H7 (cell line): ENCODE results near the gene ENPP7. TPM values are rescaled to one million over a fixed set of nuclear protein-coding genes. Genes with fewer than 3 reads are reported as not detected.

Experiments
- DNase-seq: peaks from one replicate; pipeline ENCODE4 v3.0.0; 2012
- H3K27me3 ChIP-seq: 2 replicates; pipeline ENCODE4 v1.6.0; 2011; ENCODE audit warnings: mild to moderate bottlenecking, low read length; ENCODE audit not compliant: control insufficient read depth, insufficient read depth
- H3K36me3 ChIP-seq: replicated peaks from 2 replicates; pipeline ENCODE4 v1.5.1; 2011; ENCODE audit warnings: low read length; ENCODE audit not compliant: control insufficient read depth, insufficient read depth
- H3K4me3 ChIP-seq: 2 replicates; pipeline ENCODE4 v1.5.1; 2011; ENCODE audit warnings: low read depth, mild to moderate bottlenecking, control low read depth, low read length, moderate library complexity; ENCODE audit not compliant: insufficient read depth
- total RNA-seq: library from RNA; depleted of rRNA; stranded (reverse); fragments of >200 nt; shearing (Covaris generic); gene quantifications from 2 replicates; pipeline ENCODE4 v1.2.3, GENCODE V29; 2014

ENPP7 gene
- total RNA-seq, 1 experiment from 2014 or later = not detected

DNA sequence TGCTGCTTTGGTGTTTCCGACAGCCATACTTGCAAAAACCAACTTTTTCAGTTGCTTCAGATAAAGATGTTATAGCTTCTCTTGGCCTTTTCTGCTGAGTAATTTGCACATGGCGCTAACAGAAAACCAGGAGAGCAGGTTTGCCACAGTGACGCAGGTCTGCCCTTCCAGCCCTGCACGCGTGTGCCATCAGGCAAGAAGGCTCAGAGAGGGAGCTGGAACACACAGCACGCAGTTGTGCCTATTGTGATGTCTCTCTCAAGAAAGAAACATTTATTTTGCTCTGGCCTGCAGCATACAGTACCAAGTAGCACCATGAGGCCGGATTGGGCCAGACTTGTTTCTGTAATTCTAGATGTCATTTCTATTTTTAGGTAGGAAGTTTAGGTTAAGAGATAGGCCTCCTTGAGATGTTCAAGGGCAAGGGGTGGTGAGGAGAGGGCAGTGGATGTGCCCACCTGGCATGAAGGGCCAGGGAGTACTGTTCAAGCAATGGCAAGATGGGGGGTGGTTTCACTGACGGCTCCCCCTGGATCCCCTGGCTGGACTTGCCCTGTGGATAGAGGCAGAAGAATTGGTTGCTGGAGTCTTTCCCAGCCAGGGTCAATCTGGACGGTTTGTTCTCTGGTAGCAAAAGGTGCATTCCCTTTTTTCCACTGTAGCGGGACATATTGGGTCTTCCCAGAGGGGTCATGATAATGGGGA is 49.1 kb downstream of the ENPP7 start:
- no peaks in the 10 kb centered on the region for H3K27me3 ChIP-seq
- peak; percentile 30 for DNase-seq
- H3K4me3 ChIP-seq = no peak overlapping the region
- H3K36me3 ChIP-seq = peaks cover 25% of the 10 kb centered on the region

DNA sequence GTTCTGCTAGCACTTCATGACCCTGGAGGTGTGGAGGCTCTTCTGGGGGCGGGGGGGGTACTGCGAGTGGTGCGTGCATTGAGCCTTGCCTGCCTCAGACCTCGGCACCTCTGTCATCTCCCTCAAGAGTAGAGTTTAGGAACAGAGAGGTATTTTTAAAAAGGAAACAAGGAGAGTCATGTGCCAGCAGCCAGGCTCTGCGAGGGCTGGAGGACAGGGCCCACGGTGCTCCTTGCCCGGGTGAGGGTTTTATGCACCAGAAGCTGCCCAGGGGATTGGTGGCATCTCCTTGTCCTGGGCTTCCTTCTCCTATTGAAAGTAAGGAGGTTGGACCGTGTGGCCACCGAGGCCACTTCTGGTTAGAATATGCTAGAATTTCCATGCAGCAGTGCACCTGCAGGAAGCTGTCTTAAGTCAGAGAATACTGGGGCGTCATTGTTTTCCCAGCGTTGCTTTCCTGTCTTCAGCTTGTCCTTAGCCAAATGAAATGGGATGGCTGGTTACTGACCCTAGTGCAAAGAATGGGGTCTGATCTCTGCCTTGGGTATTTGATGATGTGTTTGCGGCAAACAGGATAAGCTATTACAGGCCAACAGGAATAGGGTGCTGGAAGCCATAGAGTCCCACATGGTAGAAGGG is 50.4 kb downstream of the ENPP7 start:
- H3K4me3 ChIP-seq = no peak overlapping the region
- peaks cover 28% of the 10 kb centered on the region for H3K36me3 ChIP-seq
- H3K27me3 ChIP-seq = no peaks in the 10 kb centered on the region; the same call in 1 of the 2 replicates
- peak; percentile 22 for DNase-seq

DNA sequence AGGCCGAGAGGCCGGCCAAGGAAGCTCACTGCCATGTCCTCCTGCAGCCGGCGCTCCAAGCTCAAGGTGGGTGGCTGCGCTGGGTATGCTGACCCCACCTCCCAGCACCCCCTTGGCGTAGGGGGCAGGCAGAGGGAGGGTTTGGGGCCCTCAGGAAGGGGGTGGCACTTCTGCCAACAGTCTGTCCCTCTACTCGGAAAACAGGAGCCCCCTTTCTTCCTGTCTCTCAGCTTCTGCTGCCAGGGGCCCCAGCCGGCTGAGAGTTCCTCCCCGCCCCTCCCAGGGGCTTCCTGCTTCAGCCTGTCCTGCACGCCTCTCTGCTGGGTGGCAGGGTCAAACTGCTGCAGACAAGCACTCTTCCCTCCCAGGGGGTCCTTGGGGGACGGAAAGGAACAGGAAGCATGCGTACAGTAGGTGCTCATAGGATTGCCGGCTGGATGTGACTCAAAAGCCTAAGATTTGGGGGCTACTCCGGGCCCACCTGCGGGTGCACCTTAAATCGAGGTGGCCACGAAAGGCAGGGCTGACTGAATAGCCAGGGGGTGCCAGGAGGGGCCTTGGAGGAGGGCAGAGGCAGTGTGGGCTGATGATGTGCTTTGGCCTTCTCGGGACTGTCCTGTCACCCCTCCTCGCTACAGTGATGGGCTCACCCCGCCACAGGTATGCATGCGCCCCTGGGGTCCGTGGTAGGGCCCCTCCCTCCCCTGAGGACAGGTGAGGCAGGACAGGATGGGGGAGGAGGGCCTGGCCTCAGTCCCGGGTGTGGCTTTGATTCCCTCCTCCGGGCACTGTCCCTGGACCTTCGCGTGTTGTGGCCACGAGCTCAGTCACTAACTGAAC is 51.2 kb downstream of the ENPP7 start:
- Histone ChIP-seq H3K36me3 (peaks cover 28% of the 10 kb centered on the region), H3K27me3 (peaks cover 1% of the 10 kb centered on the region), H3K4me3 (no peak overlapping the region)
- peak; percentile 51 for DNase-seq

DNA sequence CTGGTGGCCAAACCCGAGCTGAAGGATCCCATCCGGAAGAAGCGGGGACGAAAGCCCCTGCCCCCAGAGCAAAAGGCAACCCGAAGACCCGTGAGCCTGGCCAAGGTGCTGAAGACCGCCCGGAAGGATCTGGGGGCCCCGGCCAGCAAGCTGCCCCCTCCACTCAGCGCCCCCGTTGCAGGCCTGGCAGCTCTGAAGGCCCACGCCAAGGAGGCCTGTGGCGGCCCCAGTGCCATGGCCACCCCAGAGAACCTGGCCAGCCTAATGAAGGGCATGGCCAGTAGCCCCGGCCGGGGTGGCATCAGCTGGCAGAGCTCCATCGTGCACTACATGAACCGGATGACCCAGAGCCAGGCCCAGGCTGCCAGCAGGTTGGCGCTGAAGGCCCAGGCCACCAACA is 53.1 kb downstream of the ENPP7 start:
- H3K36me3 ChIP-seq = peaks cover 28% of the 10 kb centered on the region
- H3K27me3 ChIP-seq = peaks cover 13% of the 10 kb centered on the region
- no peak overlapping the region for H3K4me3 ChIP-seq
- DNase-seq = no peak

DNA sequence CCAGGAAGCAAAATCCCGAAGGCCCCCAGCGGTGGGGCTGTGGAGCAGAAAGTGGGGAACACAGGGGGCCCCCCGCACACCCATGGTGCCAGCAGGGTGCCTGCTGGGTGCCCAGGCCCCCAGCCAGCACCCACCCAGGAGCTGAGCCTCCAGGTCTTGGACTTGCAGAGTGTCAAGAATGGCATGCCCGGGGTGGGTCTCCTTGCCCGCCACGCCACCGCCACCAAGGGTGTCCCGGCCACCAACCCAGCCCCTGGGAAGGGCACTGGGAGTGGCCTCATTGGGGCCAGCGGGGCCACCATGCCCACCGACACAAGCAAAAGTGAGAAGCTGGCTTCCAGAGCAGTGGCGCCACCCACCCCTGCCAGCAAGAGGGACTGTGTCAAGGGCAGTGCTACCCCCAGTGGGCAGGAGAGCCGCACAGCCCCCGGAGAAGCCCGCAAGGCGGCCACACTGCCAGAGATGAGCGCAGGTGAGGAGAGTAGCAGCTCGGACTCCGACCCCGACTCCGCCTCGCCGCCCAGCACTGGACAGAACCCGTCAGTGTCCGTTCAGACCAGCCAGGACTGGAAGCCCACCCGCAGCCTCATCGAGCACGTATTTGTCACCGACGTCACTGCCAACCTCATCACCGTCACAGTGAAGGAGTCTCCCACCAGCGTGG is 53.7 kb downstream of the ENPP7 start:
- no peak overlapping the region for H3K4me3 ChIP-seq
- DNase-seq = no peak
- H3K27me3 ChIP-seq = peaks cover 19% of the 10 kb centered on the region
- H3K36me3 ChIP-seq = peaks cover 28% of the 10 kb centered on the region

DNA sequence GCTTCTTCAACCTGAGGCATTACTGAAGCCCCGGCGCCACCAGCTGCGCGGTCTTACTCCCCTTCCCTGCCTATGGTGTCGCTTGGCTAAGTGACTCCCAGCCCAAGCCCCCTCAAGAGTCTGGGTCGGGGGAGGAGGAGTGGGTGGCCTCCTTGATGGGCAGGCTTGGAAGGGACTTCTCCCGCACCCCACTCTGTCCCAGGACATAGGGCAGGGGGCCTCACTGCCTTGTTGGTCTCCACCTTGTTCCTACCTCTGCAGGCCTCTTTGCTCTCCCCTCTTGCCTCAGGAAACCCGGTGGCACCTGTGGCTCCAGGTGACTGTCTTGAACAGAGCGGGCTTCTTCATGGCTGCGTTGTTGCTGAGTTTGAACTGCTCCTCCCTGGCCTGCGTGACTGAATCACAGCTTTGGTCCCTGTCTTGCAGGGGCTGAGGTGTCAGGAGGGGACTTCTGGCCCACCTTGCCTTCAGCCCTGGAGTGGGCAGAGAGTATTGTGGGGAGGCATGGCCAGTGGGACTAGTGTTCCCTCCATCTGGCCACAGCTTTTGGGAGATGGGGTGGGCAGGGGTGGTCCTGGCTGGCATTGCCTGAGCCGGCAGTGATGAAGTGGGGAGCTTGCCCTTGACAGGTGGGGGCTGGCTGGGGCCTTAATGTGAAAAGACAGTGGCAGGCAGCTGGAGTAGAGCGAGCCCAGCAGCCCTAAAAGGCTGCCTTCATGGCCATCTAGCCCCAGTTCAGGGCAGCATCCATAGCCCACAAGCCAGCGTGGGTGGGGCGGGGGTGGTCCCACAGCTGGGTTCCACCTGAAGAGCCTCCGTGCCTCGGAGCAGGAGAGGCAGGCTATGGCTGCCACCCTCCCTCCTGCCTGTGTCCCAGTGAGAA is 54.5 kb downstream of the ENPP7 start:
- no peak for DNase-seq
- H3K27me3 ChIP-seq = peaks cover 27% of the 10 kb centered on the region
- peaks cover 20% of the 10 kb centered on the region for H3K36me3 ChIP-seq

DNA sequence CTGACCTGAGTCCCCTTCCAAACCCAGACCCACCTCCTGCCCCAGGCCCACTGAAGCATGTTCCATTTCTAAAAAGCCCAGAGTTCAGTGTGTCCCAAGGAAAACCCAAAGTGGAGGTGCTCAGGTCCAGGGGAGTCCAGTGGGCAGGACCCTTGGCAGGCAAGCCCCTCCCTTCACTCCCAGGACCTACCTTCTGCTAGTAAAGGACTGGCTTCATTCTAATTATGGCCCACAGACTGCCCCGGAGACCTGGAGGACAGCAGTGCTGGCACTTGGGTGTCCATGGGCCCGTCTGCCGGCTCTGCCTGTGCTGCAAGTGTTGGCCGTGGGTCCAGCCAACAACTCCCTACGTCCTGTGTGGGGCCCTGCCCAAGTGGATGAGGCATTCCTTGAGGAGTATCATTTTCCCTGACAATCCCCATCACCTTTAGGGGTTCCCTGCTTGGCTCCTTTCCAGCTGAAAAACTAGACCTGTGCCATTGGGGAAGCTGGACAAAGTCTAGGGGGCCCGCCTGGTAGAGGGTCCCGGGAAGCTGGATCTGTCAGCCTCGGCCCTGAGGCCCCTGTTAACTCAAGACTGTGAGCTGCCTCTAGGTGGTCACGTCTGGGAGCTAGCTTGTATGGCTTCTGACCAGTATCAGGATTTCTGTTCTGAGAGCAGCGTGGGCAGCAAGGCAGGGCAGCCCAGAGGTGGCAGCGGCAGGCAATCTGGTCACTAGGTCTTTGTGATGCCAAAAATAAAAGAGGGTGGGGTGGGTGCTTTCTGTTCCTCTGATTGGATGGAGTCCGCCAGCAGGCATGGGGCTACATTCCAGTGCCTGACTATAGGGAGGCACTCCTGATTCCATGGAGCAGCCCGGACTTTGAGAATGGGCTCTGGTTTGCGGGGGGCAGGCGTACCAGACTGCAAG is 55.4 kb downstream of the ENPP7 start:
- peak; percentile 71 for DNase-seq
- Histone ChIP-seq H3K4me3 (no peak overlapping the region), H3K27me3 (peaks cover 36% of the 10 kb centered on the region), H3K36me3 (peaks cover 16% of the 10 kb centered on the region)

More for the DNA sequence above, 54.5 kb downstream of the ENPP7 start:
- no peak overlapping the region for H3K4me3 ChIP-seq

DNA sequence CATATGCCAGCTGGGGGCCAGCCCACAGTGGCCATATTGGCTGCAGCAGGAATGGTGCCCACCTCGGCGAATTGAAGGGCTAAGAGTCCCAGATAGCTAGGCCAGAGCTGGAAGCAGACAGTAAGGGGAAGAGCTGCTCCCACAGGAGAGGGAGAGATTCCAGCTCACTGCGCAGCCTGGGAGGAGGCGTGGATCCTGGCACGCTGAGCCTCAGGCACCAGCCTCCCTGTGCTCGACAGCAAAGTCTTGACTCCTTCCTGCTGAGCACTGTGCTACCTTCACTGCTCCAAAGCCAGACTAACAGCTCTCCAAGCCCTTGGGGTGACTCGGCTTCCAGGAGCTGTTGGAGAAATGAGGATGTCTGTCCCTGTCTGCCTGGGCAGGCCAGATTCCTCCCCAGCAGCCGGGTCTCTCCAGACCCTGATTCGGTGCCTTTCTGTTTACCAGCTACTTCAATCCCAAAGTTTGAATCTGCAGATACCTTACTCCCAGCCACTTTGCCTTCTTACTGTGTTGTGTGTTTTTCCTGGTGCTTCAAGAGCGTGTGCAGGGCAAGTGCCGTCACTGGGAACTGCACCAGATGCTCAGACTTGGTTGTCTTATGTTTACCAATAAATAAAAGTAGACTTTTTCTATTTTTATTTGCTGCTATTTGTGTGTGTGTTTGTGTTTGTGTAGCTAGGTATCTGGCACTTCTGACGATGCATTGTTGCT is 56.3 kb downstream of the ENPP7 start:
- H3K4me3 ChIP-seq = no peak overlapping the region
- DNase-seq = peak; percentile 34
- H3K36me3 ChIP-seq = peaks cover 11% of the 10 kb centered on the region
- peaks cover 45% of the 10 kb centered on the region for H3K27me3 ChIP-seq

DNA sequence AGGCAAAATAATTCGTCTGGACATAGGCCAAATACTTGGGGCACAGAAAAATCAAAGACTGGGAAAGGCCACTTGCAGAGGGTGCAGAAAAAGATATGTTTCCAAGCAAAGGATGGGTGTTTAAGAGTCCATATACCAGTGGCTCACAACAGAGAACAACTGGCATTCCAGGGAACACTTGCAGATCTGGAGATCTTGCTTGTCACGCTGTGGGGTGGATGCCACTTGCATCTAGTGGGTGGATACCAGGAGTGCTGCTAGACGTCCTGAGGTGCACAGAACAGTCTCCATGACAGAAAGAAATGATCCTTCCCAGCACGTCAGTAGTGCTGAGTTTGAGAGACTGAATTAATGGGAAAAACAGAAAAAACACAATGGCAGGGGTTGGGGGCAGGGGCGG is 57.7 kb downstream of the ENPP7 start:
- H3K4me3 ChIP-seq = no peak overlapping the region
- peaks cover 5% of the 10 kb centered on the region for H3K36me3 ChIP-seq
- peak; percentile 40 for DNase-seq
- peaks cover 58% of the 10 kb centered on the region for H3K27me3 ChIP-seq

DNA sequence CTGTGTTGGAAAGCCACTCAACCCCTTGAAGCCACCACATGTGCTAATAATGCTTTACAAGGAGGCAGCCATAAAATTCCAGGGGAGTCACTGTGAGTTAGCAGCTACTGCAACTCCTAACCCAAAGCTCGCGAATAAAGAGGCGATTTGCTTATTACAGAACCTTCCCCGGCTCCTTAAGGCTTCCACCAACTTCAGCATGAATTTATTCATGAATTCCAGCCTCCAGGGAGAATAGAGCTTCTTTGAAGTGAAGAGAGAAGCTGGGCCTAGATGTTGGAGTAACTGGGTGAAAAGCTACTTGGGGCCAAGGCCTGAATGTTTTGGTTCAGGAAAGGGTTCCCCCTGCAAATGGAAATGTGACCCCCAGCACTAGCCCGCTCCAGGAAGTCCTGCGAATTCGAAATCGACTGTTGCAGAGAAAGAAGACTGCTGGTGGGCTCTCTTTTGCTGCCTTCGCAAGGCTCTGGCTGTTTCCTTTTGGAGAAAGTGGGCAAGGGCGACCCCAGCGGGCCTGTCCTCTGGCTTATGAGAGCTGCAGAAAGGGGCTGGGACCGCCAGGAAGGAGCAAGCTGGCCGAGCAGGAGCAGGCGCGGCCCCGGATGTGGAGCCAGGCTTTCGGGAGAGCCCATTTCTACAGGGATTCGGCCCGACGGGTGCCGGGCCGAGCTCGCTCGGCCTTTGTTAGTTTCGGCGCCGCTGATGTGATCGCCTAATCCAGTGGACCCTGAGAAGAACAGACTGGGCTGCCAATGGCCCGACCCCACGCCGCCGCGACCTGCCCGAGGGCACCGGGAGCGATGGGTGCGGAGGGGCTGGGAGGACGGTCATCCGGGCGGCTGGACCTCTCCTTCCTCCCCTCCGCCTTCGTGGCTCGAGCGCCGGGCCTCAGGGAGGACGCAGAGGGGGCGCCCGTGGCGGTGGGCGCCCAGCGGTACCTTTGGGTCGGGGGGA is 58.5 kb downstream of the ENPP7 start:
- peak; percentile 94 for DNase-seq
- peak overlapping the region; percentile 41 for H3K4me3 ChIP-seq
- peaks cover 66% of the 10 kb centered on the region for H3K27me3 ChIP-seq
- H3K36me3 ChIP-seq = peaks cover 5% of the 10 kb centered on the region; the same call in 1 of the 2 replicates

DNA sequence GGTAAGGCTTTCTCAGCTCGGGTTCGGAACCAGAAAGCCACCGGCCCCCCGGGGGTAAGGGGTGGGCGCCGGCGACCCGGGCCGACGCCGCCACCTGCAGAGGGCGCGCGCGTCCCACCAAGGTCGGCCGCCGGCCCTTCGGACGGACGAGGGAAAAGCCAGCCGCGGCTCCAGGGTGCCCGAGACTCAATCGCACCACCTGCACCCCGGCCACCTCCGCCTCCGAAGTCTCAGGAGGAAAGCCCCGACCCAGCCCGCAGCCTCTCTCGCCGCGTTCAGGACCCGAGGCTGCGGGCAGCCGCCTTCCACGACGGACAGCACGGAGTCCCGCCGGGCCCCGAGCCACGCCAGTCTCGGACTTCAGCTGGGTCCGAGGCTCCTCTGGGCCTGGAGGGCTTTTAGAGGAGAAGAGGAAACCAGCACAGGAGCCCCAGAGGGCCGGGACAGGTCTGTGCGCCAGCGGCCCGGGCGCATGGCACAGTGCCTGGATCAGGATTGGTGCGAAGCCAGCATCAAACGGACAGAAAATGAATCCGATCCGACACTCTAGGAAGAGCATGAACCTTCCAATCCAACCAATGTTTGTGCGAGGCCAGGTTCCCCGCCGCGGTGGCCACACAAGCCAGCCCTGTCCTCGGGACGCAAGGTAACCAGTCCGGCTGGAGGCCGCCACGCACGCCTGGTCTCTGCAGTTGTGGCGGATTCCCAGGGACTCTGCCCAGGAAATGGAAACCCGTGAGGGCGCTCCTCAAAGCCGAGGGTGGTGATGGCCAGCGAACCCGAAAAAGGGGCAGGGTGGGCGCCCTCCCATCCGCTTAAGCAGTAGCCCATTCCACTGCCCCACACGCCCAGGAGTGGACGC is 59.4 kb downstream of the ENPP7 start:
- H3K27me3 ChIP-seq = peaks cover 75% of the 10 kb centered on the region
- peaks cover 1% of the 10 kb centered on the region; the same call in 1 of the 2 replicates for H3K36me3 ChIP-seq
- H3K4me3 ChIP-seq = peak overlapping the region; percentile 41
- DNase-seq = peak; percentile 98
